Mucosa of stomach (tissue), 1 donor: Measurements from ENCODE around the gene ZSWIM6.

Source experiments
- H3K27me3 ChIP-seq: one replicate; pipeline ENCODE4 v1.7.0; 2013; ENCODE audit warnings: mild to moderate bottlenecking, low read length; ENCODE audit not compliant: control insufficient read depth, insufficient read depth
- H3K36me3 ChIP-seq: one replicate; pipeline ENCODE4 v1.7.0; 2013; ENCODE audit warnings: low read length; ENCODE audit not compliant: control insufficient read depth, insufficient read depth
- H3K4me1 ChIP-seq: one replicate; pipeline ENCODE4 v1.7.0; 2013; ENCODE audit warnings: mild to moderate bottlenecking, low read length; ENCODE audit not compliant: control insufficient read depth, insufficient read depth
- H3K4me3 ChIP-seq: one replicate; pipeline ENCODE4 v1.7.0; 2013; ENCODE audit warnings: low read length
- H3K9ac ChIP-seq: one replicate; pipeline ENCODE4 v1.7.0; 2013; ENCODE audit warnings: mild to moderate bottlenecking, low read length, moderate library complexity
- H3K9me3 ChIP-seq: one replicate; pipeline ENCODE4 v1.7.0; 2013; ENCODE audit warnings: mild to moderate bottlenecking, low read length, moderate library complexity; ENCODE audit not compliant: control insufficient read depth
- donor health status: Pancreatic carcinoma.

Gene ZSWIM6

GRCh38 chr5:61328791-61329549 lies 3.1 kb upstream of the ZSWIM6 start:
- H3K27me3 ChIP-seq, result no peaks in the 10 kb centered on the region
- peaks cover 32% of the 10 kb centered on the region for H3K4me1 ChIP-seq
- H3K4me3 ChIP-seq, result no peak overlapping the region
- H3K36me3 ChIP-seq, result no peaks in the 10 kb centered on the region
- H3K9me3 ChIP-seq, result no peaks in the 10 kb centered on the region
- no peak overlapping the region for H3K9ac ChIP-seq

- Histone ChIP-seq H3K27me3 (no peaks in the 10 kb centered on the region), H3K4me1 (peaks cover 30% of the 10 kb centered on the region), H3K4me3 (no peak overlapping the region), H3K36me3 (no peaks in the 10 kb centered on the region), H3K9me3 (no peaks in the 10 kb centered on the region), H3K9ac (peak overlapping the region; percentile 92)
Observed at GRCh38 chr5:61329550-61330128, 2.4 kb upstream of the ZSWIM6 start.

- Histone ChIP-seq H3K36me3 (no peaks in the 10 kb centered on the region), H3K4me1 (peaks cover 36% of the 10 kb centered on the region), H3K27me3 (no peaks in the 10 kb centered on the region), H3K9ac (peak overlapping the region; percentile 92), H3K9me3 (no peaks in the 10 kb centered on the region), H3K4me3 (peak overlapping the region; percentile 91)
Observed at GRCh38 chr5:61330341-61330844, 1.7 kb upstream of the ZSWIM6 start.

DNA sequence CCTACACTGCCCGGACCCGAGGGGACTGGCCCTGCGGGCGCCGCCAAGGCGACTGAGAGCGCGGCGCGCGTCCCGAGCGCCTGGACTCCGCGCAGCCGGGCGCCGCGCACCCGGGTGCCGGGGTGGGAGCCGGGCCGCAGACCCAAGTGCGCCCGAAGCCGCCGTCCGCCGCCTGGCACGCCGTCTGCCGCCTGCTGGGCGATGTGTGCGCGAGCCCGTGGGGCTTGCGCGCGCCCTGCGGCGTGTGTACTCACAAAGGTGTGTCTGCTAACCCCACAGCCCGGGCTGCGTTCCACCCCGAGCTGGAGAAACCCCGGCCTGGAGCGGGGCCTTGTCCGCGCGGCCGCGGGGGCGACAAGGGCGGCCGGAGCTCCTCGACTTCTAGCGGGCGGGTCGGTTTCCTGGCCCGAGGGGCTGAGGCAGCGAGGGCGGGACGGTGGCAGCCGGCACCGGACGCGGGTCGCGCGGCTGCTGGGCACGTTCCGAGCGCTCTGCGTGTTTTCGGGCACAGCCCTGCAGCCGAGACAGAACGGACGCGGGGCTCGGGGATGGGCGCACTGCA lies 1.1 kb upstream of the ZSWIM6 start:
- Histone ChIP-seq H3K9me3 (no peaks in the 10 kb centered on the region), H3K9ac (peak overlapping the region; percentile 92), H3K27me3 (no peaks in the 10 kb centered on the region), H3K4me3 (peak overlapping the region; percentile 91), H3K4me1 (peaks cover 36% of the 10 kb centered on the region), H3K36me3 (no peaks in the 10 kb centered on the region)

GRCh38 chr5:61332358-61332749 lies 296 bp downstream of the ZSWIM6 start:
- Histone ChIP-seq H3K9ac (no peak overlapping the region), H3K4me3 (no peak overlapping the region), H3K4me1 (peaks cover 36% of the 10 kb centered on the region), H3K36me3 (no peaks in the 10 kb centered on the region), H3K27me3 (no peaks in the 10 kb centered on the region), H3K9me3 (no peaks in the 10 kb centered on the region)

DNA sequence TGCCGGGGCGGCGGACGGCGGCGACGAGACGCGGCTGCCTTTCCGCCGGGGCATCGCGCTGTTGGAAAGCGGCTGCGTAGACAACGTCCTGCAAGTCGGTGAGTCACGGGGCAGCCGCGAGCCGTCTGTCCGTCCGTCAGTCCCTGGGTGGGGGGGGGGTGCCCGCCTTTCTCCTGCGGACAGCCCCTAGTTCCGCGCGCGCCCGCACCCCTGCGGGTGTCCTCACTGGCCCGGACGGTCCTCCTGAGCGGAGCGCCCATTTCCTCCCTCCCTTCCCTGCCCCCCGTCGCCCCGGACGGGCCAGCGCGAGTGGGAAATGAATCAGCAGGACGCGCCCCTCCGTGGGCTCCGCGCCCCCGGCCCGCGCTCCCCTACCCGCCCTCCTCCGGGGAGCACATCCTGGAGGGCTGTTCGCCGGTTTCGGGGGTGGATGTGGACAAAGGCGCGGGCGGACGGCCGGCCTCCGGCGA lies 828 bp downstream of the ZSWIM6 start:
- Histone ChIP-seq H3K9ac (peak overlapping the region; percentile 84), H3K27me3 (no peaks in the 10 kb centered on the region), H3K4me3 (peak overlapping the region; percentile 12), H3K36me3 (no peaks in the 10 kb centered on the region), H3K4me1 (peaks cover 31% of the 10 kb centered on the region), H3K9me3 (no peaks in the 10 kb centered on the region)

DNA sequence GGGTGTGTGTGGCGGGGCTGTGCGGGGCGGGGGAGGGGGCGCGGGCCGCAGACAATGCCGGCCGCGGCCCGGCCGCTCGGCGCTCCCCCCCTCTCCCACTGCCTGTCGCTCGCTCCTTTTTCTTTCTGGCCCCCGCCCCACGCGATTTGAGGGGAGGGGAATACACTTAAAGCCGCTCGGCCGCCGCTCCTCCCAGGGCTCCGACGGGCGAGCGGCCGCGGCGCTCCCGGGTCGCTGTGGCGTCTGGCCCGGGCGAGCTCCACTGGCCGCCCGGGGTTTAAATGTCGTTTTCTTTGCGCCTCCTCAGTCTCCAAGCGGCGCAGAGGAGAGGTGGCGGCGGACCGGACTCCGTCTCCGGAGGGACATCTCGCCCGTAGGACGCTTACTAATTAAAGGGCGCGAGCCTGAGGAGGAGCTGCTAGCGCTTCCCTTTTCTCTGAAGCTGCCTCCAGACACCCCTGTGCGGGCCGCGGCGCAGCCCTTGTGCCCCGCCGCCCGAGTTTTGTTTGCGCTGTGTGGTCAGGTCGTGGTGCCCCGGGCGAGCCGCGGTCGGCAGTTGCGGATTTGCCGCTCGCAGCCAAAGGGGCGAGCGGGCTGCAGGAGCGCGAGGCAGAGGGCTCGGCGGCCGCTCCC lies 1.4 kb downstream of the ZSWIM6 start:
- Histone ChIP-seq H3K36me3 (no peaks in the 10 kb centered on the region), H3K9ac (peak overlapping the region; percentile 84), H3K4me1 (peaks cover 25% of the 10 kb centered on the region), H3K9me3 (no peaks in the 10 kb centered on the region), H3K4me3 (peak overlapping the region; percentile 12), H3K27me3 (no peaks in the 10 kb centered on the region)

GRCh38 chr5:61333954-61334867 lies 2.2 kb downstream of the ZSWIM6 start:
- no peaks in the 10 kb centered on the region for H3K9me3 ChIP-seq
- no peaks in the 10 kb centered on the region for H3K36me3 ChIP-seq
- H3K4me3 ChIP-seq, result peak overlapping the region; percentile 12
- H3K4me1 ChIP-seq, result peaks cover 18% of the 10 kb centered on the region
- H3K9ac ChIP-seq, result peak overlapping the region; percentile 84
- no peaks in the 10 kb centered on the region for H3K27me3 ChIP-seq

- Histone ChIP-seq H3K9ac (peak overlapping the region; percentile 84), H3K4me3 (no peak overlapping the region), H3K36me3 (no peaks in the 10 kb centered on the region), H3K27me3 (no peaks in the 10 kb centered on the region), H3K4me1 (peaks cover 9% of the 10 kb centered on the region), H3K9me3 (no peaks in the 10 kb centered on the region)
Observed at GRCh38 chr5:61334868-61335615, 3.0 kb downstream of the ZSWIM6 start.

- Histone ChIP-seq H3K27me3 (no peaks in the 10 kb centered on the region), H3K4me3 (no peak overlapping the region), H3K9ac (no peak overlapping the region), H3K4me1 (peaks cover 17% of the 10 kb centered on the region), H3K36me3 (no peaks in the 10 kb centered on the region), H3K9me3 (no peaks in the 10 kb centered on the region)
Observed at GRCh38 chr5:61339764-61340163, 7.7 kb downstream of the ZSWIM6 start.
